NCI-H1417 (cell line): Measurements from ENCODE around the gene PEX10.

Experiments used
- DNase-seq, 3 experiments: peaks; one replicate each; lab custom pipeline; 2025; lab: John Stamatoyannopoulos, UW

PEX10 gene

GRCh38 chr1:2375246-2375922 is 37.0 kb downstream of the PEX10 start:
- no peak for DNase-seq

GRCh38 chr1:2374252-2375155 is 37.9 kb downstream of the PEX10 start:
- no peak for DNase-seq

- no peak for DNase-seq
Observed at GRCh38 chr1:2373551-2374251, 38.7 kb downstream of the PEX10 start.

- no peak for DNase-seq
Observed at GRCh38 chr1:2372551-2373490, 39.5 kb downstream of the PEX10 start.

- peak in 1 of 3 experiments; percentile 4 for DNase-seq
Observed at GRCh38 chr1:2368053-2368744, 44.2 kb downstream of the PEX10 start.

- no peak for DNase-seq
Observed at GRCh38 chr1:2363847-2364513, 48.4 kb downstream of the PEX10 start.

GRCh38 chr1:2360588-2361364 is 51.6 kb downstream of the PEX10 start:
- no peak for DNase-seq

- DNase-seq: no peak
Observed at GRCh38 chr1:2358651-2359640, 53.4 kb downstream of the PEX10 start.

- no peak for DNase-seq
Observed at GRCh38 chr1:2358072-2358471, 54.3 kb downstream of the PEX10 start.

- no peak for DNase-seq
Observed at GRCh38 chr1:2356911-2357845, 55.2 kb downstream of the PEX10 start.

- DNase-seq: no peak
Observed at GRCh38 chr1:2356401-2356800, 56.0 kb downstream of the PEX10 start.

GRCh38 chr1:2355373-2356261 is 56.7 kb downstream of the PEX10 start:
- no peak for DNase-seq

- DNase-seq: no peak
Observed at GRCh38 chr1:2354511-2355372, 57.6 kb downstream of the PEX10 start.
